HEK293 (cell line): Measurements from ENCODE around the gene CCL2.

Experiments used
- CTCF ChIA-PET: fragments of 350-600 bp; formaldehyde crosslinking; extraction: SDS; loops from one replicate; lab custom pipeline; 2021; ENCODE audit warnings: antibody characterized with exemption; lab: Yijun Ruan, JAX
- POLR2A ChIA-PET: fragments of 300-600 bp; formaldehyde crosslinking; extraction: SDS; loops from one replicate; lab custom pipeline; 2020; ENCODE audit warnings: antibody characterized with exemption, inconsistent platforms; lab: Yijun Ruan, JAX
- H3K27ac ChIP-seq: fragments of 200-500 bp; sonication (Bioruptor generic); 2 replicates; pipeline ENCODE4 v1.5.1; 2014; ENCODE audit warnings: low read depth, low read length, control low read depth, inconsistent platforms; ENCODE audit errors: extremely low read depth
- H3K36me3 ChIP-seq, 2 experiments: fragments of 200-500 bp in 1 of 2; sonication (Bioruptor generic) in 1 of 2; 1 replicate in 1 of 2; 2 replicates in 1 of 2; pipeline ENCODE4 v1.5.1; 2014 to 2017; ENCODE audit warnings: inconsistent platforms in 2 of 2, low read length in 2 of 2; ENCODE audit not compliant: control insufficient read depth in 2 of 2, insufficient read depth in 1 of 2
- H3K4me1 ChIP-seq: fragments of 200-500 bp; sonication (Bioruptor generic); 2 replicates; pipeline ENCODE4 v1.5.1; 2014; ENCODE audit warnings: mild to moderate bottlenecking, low read length, inconsistent platforms; ENCODE audit not compliant: control insufficient read depth, insufficient read depth
- H3K4me3 ChIP-seq: 2 replicates; pipeline ENCODE4 v1.5.1; 2011; ENCODE audit warnings: low read depth, mild to moderate bottlenecking, control low read depth, low read length, moderate library complexity
- H3K9me3 ChIP-seq: fragments of 200-500 bp; sonication (Bioruptor generic); 2 replicates; pipeline ENCODE4 v1.5.1; 2014; ENCODE audit warnings: low read depth, low read length, inconsistent platforms; ENCODE audit not compliant: control insufficient read depth, insufficient read depth
- PRDM1 ChIP-seq: fragments of 450-650 bp; formaldehyde crosslinking; IDR thresholded peaks from 2 replicates; pipeline ENCODE4; 2016; ENCODE audit warnings: missing biosample characterization, missing genetic modification characterization
- REST ChIP-seq: fragments of 450-650 bp; formaldehyde crosslinking; IDR thresholded peaks from 2 replicates; pipeline ENCODE4 v1.5.1; 2016; ENCODE audit warnings: missing biosample characterization, missing genetic modification characterization
- TRIM28 ChIP-seq: IDR thresholded peaks from 2 replicates; pipeline ENCODE4 v1.6.1; 2011; ENCODE audit warnings: low read length, control low read depth, borderline replicate concordance
- ZBTB20 ChIP-seq: fragments of 450-650 bp; formaldehyde crosslinking; IDR thresholded peaks from 2 replicates; pipeline ENCODE4 v1.5.1; 2016; ENCODE audit warnings: missing biosample characterization, missing genetic modification characterization
- ZFP41 ChIP-seq: fragments of 450-650 bp; formaldehyde crosslinking; IDR thresholded peaks from 2 replicates; pipeline ENCODE4 v1.5.1; 2016; ENCODE audit warnings: missing biosample characterization, missing genetic modification characterization, borderline replicate concordance
- ZNF16 ChIP-seq: fragments of 450-650 bp; formaldehyde crosslinking; IDR thresholded peaks from 2 replicates; pipeline ENCODE4 v1.5.1; 2016; ENCODE audit warnings: low read depth, missing biosample characterization, missing genetic modification characterization
- ZNF174 ChIP-seq: fragments of 450-650 bp; formaldehyde crosslinking; IDR thresholded peaks from 2 replicates; pipeline ENCODE4 v1.5.0; 2017; ENCODE audit warnings: missing biosample characterization, mild to moderate bottlenecking, missing genetic modification characterization
- ZNF18 ChIP-seq: fragments of 450-650 bp; formaldehyde crosslinking; IDR thresholded peaks from 2 replicates; pipeline ENCODE4 v1.5.1; 2016; ENCODE audit warnings: missing biosample characterization, missing genetic modification characterization
- ZNF266 ChIP-seq: fragments of 450-650 bp; formaldehyde crosslinking; IDR thresholded peaks from 2 replicates; pipeline ENCODE4 v1.5.1; 2016; ENCODE audit warnings: missing biosample characterization, missing genetic modification characterization, low read depth
- ZNF488 ChIP-seq: fragments of 450-650 bp; formaldehyde crosslinking; IDR thresholded peaks from 2 replicates; pipeline ENCODE4 v1.5.1; 2016; ENCODE audit warnings: missing biosample characterization, missing genetic modification characterization
- ZNF560 ChIP-seq: fragments of 450-650 bp; formaldehyde crosslinking; IDR thresholded peaks from 2 replicates; pipeline ENCODE4 v1.5.1; 2017; ENCODE audit warnings: missing biosample characterization, missing genetic modification characterization, borderline replicate concordance
- ZNF561 ChIP-seq: fragments of 450-650 bp; IDR thresholded peaks from 2 replicates; pipeline ENCODE4 v1.5.1; 2018; ENCODE audit warnings: missing biosample characterization, missing genetic modification characterization, borderline replicate concordance
- ZNF629 ChIP-seq: fragments of 450-650 bp; formaldehyde crosslinking; IDR thresholded peaks from 2 replicates; pipeline ENCODE4 v1.5.1; 2017; ENCODE audit warnings: missing biosample characterization, missing genetic modification characterization
- ZNF645 ChIP-seq: fragments of 450-650 bp; formaldehyde crosslinking; IDR thresholded peaks from 2 replicates; pipeline ENCODE4; 2016; ENCODE audit warnings: missing biosample characterization, missing genetic modification characterization
- ZNF677 ChIP-seq: fragments of 450-650 bp; IDR thresholded peaks from 2 replicates; pipeline ENCODE4 v1.5.0; 2018; ENCODE audit warnings: missing biosample characterization, mild to moderate bottlenecking, missing genetic modification characterization, moderate library complexity
- ZNF747 ChIP-seq: fragments of 450-650 bp; formaldehyde crosslinking; IDR thresholded peaks from 2 replicates; pipeline ENCODE4 v1.5.1; 2016; ENCODE audit warnings: missing biosample characterization, missing genetic modification characterization
- ZNF791 ChIP-seq: fragments of 450-650 bp; formaldehyde crosslinking; IDR thresholded peaks from 2 replicates; pipeline ENCODE4 v1.5.1; 2016; ENCODE audit warnings: missing biosample characterization, missing genetic modification characterization
- ZSCAN5A ChIP-seq: fragments of 450-650 bp; formaldehyde crosslinking; IDR thresholded peaks from 2 replicates; pipeline ENCODE4 v1.5.1; 2016; ENCODE audit warnings: missing biosample characterization, missing genetic modification characterization

The CCL2 gene

GRCh38 chr17:34221411-34221810, 33.7 kb upstream of the CCL2 start:
- Histone ChIP-seq H3K27ac (no peak overlapping the region), H3K4me1 (no peaks in the 10 kb centered on the region), H3K9me3 (no peaks in the 10 kb centered on the region), H3K36me3 (no peaks in the 10 kb centered on the region), H3K4me3 (no peak overlapping the region)
- ChIA-PET POLR2A (no interaction called here), CTCF (interaction anchor here (0.6 to 2.5 kb wide), 6 partner anchors 21 to 1375 kb away, joined by 3 to 6 read pairs (median 4); no protein-coding TSS in a partner anchor)
- TF ChIP-seq ZNF791 (tag by site-specific recombination) (no peak), ZNF629 (tag by site-specific recombination) (no peak), ZNF747 (tag by site-specific recombination) (no peak), ZFP41 (tag by site-specific recombination) (no peak), ZNF18 (no peak), REST (tag by site-specific recombination) (no peak), ZNF488 (tag by site-specific recombination) (no peak), ZNF174 (no peak), ZNF266 (tag by site-specific recombination) (no peak), ZNF645 (tag by site-specific recombination) (no peak), ZNF677 (tag by site-specific recombination) (no peak), ZBTB20 (tag by site-specific recombination) (no peak), ZNF560 (tag by site-specific recombination) (no peak), ZSCAN5A (tag by site-specific recombination) (no peak), PRDM1 (no peak), TRIM28 (no peak), ZNF16 (tag by site-specific recombination) (no peak), ZNF561 (tag by site-specific recombination) (no peak)
